Measurements from ENCODE around the gene FMNL1.

FMNL1 gene

GRCh38 chr17:45227101-45227925 is 5.6 kb downstream of the FMNL1 start:
- Histone ChIP-seq H3K27ac (peak overlapping the region; percentile 38 to 73), H3K4me3 (peak overlapping the region; percentile 44)
- no peak for TF ChIP-seq CTCF (IDR thresholded peaks at IDR 0.05)
- no peak for DNase-seq (ENCODE audit: low spot score)

GRCh38 chr17:45227926-45228762 is 6.5 kb downstream of the FMNL1 start:
- H3K27ac ChIP-seq, result peak overlapping the region; percentile 38 to 73
- peak overlapping the region; percentile 13 for H3K4me3 ChIP-seq
- TF ChIP-seq CTCF (IDR thresholded peaks at IDR 0.05), result no peak
- DNase-seq (ENCODE audit: low spot score), result peak; percentile 73

GRCh38 chr17:45228763-45229539 is 7.3 kb downstream of the FMNL1 start:
- no peak for TF ChIP-seq CTCF (IDR thresholded peaks at IDR 0.05)
- Histone ChIP-seq H3K4me3 (peak overlapping the region; percentile 21), H3K27ac (peak overlapping the region; percentile 38 to 73)
- DNase-seq (ENCODE audit: low spot score), result peak; percentile 90

GRCh38 chr17:45229681-45230409 is 8.2 kb downstream of the FMNL1 start:
- H3K4me3 ChIP-seq, result peak overlapping the region; percentile 21
- H3K27ac ChIP-seq, result peak overlapping the region; percentile 38 to 73
- DNase-seq (ENCODE audit: low spot score), result peak; percentile 71
- TF ChIP-seq CTCF (IDR thresholded peaks at IDR 0.05), result no peak

- Histone ChIP-seq H3K27ac (peak overlapping the region; percentile 38 to 73), H3K4me3 (no peak overlapping the region)
- no peak for DNase-seq (ENCODE audit: low spot score)
- TF ChIP-seq CTCF (IDR thresholded peaks at IDR 0.05), result no peak
Measured at GRCh38 chr17:45230410-45230786, 8.7 kb downstream of the FMNL1 start.

- Histone ChIP-seq H3K27ac (peak overlapping the region in 1 of 2 donors; percentile 73), H3K4me3 (no peak overlapping the region)
- peak; percentile 70 for DNase-seq (ENCODE audit: low spot score)
- no peak for TF ChIP-seq CTCF (IDR thresholded peaks at IDR 0.05)
Measured at GRCh38 chr17:45230787-45231480, 9.2 kb downstream of the FMNL1 start.
